HG03175 (cell line): ENCODE measurements around the gene ACTR1B.
"Not testable (repeated sequence)": the region's sequence is repeated elsewhere in the genome, so short reads cannot be mapped to it uniquely, and the experiment has no call there.

Experiments used
- ATAC-seq: cut with Tn5 transposase; IDR thresholded peaks from one replicate; pipeline ENCODE4 v1.9.1; 2021; ENCODE audit warnings: mild to moderate bottlenecking, moderate library complexity; ENCODE audit not compliant: unreplicated experiment

Gene ACTR1B

DNA sequence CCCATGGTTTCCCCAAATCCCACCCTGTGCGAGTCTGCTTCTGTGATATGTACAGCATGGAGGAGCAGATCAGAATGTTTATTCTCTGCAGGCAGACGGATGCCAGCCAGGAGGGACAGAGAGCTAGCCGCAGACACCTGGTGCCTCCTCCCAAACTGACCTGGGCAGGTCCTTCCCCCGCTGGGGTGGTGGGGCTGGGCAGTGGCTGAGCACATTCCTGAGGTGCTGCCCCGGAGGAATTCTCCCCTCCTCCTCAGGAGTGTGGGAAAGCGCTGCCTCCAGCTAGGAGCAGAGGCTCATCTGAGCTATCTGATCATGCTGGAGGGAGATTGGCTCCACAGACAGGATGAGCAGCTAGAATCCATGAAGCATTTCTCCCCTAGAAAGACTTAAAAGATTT, 27.3 kb upstream of the ACTR1B start:
- no peak for ATAC-seq

DNA sequence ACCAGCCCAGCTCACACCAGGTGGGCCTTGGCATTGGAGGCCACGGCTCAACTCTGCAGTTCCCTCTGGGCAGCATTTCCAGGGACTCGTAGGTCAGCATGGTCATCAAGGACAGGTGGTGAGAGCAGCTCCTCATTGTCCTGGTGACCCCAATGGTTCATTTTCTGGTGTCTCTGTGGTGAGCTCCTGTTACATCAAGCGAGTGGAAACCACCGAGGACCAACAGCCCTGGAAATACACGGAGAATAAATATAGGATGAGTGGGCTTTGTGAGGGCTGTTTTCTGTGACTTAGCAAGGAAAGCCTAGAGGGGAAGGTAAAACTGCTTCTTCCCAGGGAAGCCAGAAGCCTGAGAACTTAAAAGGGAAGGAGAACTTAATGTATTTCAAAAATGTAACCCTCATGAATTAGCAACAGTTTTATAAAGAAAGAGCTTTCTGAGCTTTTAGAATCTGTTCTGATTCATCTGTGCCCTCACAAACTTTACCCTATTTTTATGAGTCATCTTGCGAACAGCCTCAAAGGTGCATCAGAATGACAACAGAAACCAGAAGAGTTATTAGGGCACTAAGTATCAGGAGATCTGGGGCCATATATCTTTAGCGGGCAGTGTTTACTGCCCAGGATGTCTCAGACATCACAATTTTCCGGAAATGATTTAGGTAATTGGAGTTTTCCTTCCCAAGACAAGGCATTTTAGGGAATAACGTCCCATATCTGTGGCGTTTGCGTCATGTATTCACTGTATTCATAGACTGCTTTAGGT, 24.4 kb upstream of the ACTR1B start:
- no peak for ATAC-seq

DNA sequence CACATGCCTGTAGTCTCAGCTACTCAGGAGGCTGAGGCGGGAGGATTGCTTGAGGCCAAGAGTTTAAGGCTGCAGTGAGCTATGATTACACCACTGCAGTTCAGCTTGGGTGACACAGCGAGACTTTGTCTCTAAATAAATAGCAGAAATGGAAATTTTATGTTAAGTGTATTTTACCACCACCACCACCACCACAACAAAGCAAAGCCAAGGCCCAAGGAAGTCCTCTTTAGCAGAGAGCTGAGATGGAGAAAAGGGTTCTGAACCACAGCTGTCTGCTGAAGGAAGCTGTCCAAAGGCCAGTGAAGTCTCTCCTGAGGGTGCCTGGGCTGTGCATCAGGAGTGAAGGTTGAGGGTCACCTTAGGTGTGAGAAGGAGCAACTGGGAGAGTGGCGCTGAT, 23.4 kb upstream of the ACTR1B start:
- not testable (repeated sequence) for ATAC-seq

DNA sequence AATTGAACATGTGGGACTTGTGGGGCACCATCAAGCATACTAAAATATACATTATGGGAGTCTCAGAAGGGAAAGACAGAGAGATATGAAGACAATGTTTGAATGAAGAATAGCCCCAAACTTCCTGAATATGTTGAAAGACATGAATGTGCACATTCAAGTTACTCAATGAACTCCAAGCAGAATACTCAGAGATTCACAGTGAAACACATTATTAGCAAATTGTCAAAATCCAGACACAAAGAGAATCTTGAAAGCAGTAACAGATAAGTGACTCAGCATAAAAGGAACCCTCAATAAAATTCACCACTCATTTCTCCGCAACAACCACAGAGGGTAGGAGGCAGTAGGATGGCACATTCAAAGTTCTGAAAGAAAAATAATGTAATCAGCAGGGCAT, 14.5 kb upstream of the ACTR1B start:
- no peak for ATAC-seq

DNA sequence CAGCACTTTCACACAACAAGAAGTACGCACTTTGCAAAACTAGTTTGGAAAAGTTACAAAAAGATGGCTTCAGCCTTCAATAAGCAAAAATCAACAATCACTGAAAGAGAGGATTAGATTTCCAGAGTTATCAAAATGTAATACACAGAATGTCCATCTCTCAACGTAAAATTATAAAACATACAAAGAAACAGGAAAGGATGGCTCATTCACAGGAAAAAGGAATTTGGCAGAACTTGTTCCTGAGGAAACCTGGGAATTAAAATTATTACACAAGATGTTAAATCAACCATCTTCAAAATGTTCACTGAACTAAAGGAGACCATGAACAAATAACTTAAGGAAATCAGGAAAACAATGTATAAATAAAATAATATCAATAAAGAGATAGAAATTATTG, 13.6 kb upstream of the ACTR1B start:
- no peak for ATAC-seq

DNA sequence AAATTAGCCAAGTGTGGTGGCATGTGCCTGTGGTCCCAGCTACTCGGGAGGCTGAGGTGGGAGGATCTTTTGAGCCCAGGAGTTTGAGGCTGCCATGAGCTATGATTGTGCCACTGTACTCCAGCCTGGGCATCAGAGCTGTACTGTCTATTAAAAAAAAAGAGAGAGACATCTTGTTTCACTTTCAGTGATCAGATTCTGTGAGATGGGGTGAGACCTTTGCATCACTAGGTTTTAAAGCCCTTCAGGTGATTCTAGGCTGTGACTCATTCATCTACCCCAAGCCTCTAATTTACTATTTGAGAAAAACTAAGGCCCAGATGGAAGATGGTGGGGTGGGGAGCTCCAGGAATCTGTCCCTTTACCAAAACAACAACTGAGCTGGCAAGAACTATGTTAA, 12.8 kb upstream of the ACTR1B start:
- ATAC-seq, result no peak

DNA sequence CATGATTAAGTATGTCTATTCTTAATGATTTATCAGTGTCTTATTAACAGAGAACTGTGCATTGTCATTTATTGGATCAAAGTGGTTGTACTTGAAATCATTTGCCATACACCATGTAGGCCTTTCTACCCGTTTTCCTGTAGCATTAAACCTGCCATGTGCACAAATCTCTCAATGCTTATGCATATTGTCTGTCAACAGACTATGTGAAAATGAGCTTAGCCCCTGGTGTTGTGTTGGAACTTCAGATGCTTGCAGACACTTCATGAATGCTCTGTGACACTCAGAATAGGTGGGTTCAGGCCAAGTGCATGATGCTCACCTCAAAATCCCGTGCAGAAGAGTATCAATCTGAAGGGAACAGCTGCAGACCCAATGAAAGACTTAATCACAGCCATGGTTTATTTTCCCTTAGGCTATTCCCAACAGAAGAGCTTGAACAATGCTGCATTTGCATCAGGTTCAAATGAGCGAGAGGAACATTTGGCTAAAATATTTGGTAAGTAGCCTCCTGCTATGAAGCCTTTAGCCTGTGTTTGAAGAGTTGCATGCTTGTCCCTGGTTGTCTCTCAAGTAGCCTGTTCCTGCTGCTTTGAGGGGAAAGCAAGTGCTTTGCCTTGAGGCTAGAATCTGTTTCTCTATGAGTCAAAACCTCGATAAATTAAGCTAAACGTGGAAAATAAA, 11.7 kb upstream of the ACTR1B start:
- no peak for ATAC-seq

DNA sequence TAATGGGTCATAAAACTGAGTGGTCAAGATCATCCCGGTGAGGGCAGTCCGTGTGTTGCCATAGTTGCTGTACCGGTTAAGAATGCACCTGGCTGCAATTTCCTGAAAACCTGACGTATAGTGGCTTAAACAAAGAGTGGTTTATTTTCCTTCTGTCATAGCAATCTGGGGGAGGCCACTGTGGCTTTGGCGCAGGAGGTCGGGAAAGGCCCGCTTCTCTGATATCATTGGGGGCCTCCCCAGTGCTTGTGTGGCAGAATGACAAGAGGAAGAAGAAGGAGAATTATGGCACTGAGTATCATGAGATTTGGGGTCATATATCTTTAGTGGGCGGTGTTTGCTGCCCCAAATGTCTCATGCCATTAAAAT, 10.1 kb upstream of the ACTR1B start:
- ATAC-seq, result no peak

DNA sequence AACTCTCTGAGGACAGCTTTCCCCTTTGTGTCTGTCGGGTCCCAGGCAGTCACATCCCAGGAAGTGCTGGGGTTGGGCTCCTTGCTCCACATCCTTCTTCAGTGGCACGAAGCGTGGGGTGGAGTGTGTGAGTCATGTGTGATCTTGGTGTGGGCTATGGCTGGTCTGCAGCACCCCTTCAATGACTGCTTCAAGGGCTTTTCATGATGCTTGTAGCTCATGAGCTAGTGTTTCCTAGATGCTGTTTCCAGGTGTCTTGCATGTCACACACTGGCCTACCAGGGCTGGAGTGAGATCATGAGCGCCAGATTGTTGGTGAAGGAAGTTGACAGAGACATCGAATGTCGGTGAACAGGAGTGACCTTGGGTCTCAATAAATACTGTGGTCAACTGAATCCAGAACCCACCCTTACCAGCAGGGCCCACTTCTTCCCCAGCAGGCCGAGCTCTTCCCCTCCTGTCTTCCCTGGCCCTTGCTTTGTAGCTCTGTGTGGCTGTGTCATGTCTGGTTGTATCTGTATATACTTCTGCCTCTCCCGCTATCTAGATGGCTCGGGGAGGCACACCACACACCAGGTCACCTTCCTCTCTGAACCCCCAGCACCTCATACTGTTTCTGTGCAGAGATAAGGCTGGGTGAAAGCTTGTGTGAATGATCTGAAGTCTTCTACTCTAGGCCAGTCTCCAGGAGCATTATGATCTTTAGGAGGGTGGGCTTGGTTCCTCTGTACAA, 9.5 kb upstream of the ACTR1B start:
- no peak for ATAC-seq

DNA sequence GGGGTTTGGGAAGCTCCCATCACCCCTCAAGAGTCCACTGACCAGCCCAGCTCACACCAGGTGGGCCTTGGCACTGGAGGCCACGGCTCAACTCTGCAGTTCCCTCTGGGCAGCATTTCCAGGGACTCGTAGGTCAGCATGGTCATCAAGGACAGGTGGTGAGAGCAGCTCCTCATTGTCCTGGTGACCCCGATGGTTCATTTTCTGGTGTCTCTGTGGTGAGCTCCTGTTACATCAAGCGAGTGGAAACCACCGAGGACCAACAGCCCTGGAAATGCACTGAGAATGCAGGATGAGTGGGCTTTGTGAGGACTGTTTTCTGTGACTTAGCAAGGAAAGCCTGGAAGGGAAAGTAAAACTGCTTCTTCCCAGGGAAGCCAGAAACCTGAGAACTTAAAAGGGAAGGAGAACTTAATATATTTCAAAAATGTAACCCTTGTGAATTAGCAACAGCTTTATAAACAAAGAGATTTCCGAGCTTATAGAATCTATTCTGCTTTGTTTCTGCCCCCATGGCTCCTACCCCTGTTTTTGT, 8.8 kb upstream of the ACTR1B start:
- not testable (repeated sequence) for ATAC-seq

DNA sequence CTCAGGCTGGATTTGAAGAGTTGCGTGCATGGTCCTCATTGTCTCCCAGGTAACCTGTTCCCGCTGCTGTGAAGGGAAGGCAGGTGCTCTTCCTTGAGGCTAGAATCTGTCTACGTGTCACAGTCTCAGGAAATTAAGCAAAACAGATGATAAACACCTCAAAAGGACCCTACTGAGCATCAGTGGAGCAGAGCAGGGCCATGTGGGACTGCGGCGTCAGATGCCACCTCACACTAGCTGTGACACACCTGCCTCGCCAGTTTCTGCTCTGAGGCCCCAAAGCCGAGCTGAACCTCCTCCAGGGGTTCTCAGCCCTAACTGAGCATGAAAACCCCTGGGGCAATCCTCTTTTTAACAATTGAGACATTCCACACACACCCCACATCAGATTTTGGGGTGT, 7.7 kb upstream of the ACTR1B start:
- no peak for ATAC-seq

DNA sequence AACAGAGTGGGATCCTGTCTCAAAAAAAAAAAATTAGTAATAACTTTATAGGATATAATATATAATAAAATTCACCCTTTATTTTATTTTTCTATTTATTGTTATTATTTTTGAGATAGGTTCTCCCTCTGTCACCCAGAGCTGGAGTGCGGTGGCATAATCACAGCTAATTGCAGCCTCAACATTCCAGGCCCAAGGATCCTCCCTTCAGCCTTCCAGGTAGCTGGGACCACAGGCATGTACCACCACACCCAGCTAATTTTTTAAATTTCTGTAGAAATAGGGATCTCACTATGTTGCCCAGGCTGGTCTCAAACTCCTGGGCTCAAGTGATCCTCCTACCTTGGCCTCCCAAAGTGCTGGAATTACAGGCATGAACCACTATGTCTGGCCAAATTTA, 6.6 kb upstream of the ACTR1B start:
- ATAC-seq, result no peak

DNA sequence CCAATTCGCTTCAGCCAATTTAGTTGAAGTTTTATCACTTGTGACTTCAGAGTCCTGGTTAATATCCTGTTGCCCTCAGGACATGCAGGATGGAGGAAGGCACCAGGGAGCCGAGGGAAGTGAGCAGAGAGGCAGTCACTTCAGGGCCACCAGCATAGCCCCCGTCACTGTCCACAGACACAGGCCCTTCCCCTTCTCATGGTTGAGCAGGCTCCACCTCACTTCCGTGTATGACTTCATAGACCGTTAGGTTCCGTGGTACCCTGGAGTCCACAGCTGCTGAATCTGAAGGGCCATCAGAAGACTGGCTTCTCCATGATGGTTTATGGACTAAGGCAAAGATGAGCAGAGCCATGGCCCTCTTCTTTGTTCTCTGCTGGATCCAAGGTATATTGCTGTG, 5.6 kb upstream of the ACTR1B start, which contains the start of gene C2orf92:
TSS of gene C2orf92 (plus strand) at position 266 of the 400 bp plus-strand sequence. CDS start at position 342, 76 bp downstream.
- no peak for ATAC-seq

DNA sequence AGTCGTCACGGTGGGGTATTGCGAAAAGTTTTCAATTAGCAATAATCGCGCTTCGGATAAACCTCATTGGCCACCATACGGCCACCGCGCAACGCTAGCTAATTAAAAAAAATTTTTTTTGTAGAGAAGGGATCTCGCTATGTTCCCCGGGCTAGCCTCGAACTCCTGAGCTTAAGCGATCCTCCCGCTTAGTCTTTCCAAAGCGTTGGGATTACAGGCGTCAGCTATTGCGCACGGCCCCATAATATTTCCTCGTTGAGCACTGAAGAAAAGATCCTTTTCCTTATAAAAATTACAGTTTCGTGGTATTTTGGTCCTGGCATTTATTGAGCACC, 759 bp upstream of the ACTR1B start:
- no peak for ATAC-seq

DNA sequence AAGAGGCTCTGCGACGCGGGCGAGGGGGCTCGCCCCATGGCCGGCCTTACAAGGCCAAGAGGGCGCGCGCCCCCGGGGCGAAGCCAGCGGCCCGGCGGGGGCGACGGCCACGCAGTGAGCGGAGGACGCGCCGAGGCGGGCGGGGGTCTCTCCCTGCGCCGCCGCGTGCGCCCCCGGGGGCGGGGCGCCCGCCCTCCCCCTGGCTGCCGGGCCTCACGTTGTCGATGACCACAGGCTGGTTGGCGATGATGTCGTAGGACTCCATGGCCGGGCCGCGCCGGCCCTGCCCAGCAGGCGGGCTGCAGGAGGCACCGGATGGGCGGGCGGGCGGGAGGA, 250 bp downstream of the ACTR1B start:
- ATAC-seq, result no peak

DNA sequence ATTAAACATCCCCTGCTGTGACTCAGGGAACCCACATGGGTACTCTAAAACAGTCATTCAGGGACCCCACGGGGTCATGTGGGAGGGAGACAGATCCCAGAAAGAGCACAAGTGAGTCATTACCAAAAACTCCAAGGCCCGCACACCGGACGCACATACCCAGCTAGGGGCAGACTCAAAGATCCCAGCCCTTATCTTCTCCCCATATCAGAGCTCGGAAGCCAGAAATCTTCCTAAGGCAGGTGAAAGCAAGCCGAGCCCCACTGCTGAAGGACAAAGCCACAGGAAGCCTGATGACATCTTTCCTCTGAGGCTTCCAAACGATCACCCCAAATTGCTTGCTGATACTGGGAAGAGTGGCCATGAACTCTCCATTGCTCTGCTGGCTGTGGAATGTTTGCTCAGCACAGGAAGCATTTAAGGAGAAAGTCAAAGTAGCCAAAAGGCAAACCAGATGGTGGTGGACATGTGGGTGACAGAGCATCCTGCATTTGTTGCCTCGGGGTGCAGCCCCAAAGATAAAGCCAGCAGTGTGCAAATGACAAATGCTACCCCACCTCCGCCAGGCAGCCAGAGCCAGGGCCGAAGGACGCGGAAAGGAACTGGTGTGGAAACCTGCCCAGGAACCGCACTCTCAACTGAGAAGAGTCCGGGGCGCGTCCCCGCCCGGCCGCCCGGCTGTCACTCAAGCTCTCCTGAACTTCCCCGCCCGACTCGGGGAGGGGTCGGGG, 784 bp downstream of the ACTR1B start:
- peak; percentile 50 for ATAC-seq

DNA sequence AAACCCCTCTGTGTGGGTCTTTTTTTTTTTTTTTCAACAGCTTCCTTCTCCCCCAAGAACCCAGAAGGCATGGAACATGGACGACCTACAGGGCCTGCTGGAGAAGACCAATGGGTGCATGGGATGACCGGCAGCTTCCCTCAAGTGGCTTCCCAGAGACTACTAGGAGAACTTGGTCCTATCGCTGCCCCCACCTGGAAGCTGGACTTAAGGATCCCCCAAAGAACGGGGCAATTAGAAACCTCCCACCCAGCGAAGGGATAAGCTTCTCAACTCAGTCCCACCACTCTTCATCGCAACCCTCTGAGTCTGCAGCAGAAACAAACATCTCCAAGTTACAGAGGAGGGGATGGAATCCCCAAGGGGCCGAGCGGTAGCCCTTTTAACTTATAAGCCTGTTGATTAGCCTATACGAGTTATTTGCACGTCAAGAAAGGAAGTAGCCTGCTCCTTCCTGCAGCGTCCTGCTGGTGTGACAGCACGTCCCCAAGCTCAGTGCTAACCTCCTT, 1.4 kb downstream of the ACTR1B start:
- no peak for ATAC-seq

DNA sequence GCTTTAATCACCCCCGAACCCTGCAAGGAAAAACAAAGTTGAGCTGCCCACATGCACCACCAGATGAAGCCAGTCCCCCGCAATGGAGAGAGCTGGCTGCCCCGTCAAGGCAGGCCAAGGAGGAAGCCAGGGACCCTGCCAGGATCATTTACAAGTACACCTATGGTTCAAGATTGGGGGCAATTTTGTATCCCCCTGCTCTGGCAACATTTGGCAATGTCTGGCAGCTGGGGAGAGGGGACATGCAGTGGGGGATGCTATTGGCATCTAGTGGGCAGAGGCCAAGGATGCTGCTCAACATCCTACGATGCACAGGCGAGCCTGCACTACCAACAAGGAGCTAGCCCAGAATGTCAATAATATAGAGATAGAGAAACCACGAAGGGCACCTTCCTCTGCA, 1.9 kb downstream of the ACTR1B start:
- no peak for ATAC-seq

DNA sequence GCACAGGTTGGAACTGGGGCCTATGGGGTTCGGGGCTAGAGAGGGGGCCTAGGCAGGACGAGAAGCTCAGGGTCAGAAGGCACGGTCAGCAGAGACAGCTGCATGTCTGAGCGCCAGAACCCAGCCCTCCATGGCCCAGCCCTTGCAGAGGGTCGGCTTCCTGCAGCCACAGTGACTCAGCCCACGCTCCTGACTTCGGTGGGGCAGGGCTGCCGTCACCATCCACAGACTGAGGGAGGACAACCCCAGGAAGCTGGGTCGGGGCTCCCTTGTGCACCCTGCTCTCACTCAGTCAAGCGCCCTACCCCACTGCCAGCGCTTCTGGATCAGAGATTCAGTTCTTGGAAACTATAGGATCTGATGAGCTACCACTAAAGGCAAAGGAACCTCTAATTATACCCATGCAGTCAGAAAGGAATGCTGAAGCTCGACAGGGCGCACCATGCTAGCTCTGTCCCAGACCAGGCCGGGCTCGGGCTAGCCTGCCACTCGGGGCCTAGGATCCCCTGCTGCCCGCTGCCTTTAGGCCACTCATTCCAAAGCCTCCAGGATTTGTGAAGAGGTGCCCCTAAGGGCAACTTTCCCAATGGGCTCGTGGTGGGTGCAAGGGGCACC, 3.0 kb downstream of the ACTR1B start:
- no peak for ATAC-seq

DNA sequence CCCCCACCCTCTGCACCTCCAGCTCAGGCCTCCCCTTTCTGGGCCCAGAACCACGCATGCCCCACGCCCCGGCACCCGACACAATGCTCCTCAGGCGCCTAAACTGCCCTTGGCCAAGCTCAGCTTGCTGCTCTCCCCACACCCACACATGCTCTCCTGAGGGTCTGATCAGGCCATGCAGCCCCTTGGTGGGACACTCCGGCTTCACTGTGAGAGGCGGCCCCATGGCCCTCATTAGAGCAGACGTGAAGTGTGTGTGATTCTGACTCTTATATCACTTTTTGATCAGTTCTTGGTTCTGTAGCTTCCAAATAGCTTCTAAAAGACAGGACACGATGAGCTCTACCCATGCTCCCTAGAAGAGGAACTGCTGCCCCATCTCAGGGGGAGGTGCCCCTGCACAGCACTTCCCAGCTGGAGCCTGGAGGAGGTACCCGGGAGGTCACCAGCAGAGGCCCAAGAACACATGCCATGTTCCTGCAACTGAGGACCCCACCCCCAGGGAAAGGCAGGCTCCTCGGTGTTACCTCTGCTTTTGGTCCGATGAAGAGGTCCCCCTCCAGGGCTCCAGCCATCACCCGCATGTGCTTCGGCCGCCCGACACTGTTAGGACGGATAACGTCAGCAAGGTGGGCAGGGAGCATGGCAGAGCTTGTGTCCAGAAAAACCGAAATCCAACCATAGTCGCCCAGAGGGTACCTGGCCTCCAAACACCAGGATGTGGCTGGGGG, 3.6 kb downstream of the ACTR1B start:
- no peak for ATAC-seq
